Measurements from ENCODE around the gene KRT38.
A peak's percentile ranks its signal among the peaks of the same experiment; 100 is the strongest.
"Not testable (repeated sequence)": the region's sequence is repeated elsewhere in the genome, so short reads cannot be mapped to it uniquely, and the experiment has no call there.

KRT38 gene

GRCh38 chr17:41395044-41395443, 45.7 kb downstream of the KRT38 start:
- not testable (repeated sequence) for DNase-seq (ENCODE audit: low spot score)

DNA sequence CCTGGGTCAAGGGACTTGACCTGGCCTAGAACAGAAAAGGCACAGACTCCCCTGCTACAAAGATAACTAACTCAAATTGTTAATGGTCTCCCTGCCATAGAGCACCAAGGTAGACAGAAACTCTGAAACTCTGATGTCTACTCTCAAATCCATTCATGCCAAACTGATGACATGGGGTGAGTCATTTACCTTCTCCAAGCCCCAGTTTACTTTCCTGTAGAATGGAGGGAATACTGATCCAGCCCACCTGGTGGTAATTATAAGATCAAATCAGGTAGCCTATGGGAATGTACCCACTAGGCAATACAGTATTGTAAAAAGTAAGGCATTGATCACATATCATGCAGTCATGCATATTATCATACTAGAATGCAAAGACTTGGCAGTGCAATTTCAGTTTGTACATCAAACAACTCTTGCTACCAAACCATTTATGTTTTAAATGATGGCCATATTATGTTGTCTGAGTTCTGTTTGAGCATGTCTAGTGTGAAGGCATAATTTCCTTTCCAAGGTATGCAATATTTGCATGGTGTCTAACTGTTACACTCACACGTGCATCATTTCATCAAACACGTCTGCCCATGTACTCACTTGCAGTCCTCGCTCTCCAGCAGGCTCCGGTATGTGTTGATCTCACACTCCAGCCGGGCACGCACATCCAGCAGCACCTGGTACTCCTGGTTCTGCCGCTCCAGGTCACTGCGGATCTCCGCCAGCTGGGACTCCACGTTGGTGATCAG, 46.4 kb downstream of the KRT38 start:
- DNase-seq (ENCODE audit: low spot score) = no peak

DNA sequence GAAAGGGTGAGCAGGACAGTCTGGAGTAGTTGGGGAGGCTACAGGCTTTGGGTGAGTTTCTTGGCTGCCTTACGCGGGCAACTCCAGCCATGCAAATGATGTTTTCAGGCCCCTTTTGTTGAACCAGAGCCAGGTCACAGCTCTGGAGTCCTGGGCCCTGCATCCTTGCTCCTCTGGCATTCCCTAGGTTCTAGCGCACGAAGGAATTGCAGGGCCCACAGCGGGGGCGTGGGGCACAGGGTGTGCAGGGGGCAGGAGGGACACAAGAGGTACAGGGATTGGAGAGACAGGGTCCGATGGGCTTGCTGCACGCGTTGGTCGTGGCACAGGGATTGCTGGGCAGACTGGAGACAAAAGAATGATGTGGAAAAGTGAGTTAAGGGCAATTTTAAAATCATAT, 47.0 kb downstream of the KRT38 start:
- DNase-seq (ENCODE audit: low spot score) = no peak

DNA sequence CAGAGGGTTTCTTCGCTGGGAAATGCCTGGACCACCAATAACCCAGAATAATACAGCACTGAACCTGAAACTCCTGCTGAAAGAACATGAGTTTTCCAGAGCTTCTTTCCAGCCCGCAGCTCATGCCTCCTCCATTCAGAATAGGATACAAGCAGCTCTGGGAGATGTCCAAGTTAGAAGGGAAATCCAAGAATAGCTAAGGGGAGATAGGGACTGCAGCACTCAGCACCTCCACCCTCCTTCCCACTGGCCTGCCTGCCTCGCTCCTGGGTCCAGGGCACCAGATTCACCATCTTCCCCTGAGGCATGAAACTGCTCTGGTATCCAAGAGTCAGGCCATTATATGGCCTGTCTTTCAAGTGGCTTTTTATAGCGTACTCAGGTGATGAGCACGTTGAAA, 47.5 kb downstream of the KRT38 start:
- no peak for DNase-seq (ENCODE audit: low spot score)

- DNase-seq (ENCODE audit: low spot score) = peak; percentile 49
Measured at GRCh38 chr17:41392278-41392677, 48.5 kb downstream of the KRT38 start.

- no peak for DNase-seq (ENCODE audit: low spot score)
Measured at GRCh38 chr17:41391535-41391934, 49.2 kb downstream of the KRT38 start.

- DNase-seq (ENCODE audit: low spot score) = no peak
Measured at GRCh38 chr17:41390411-41390938, 50.3 kb downstream of the KRT38 start.

DNA sequence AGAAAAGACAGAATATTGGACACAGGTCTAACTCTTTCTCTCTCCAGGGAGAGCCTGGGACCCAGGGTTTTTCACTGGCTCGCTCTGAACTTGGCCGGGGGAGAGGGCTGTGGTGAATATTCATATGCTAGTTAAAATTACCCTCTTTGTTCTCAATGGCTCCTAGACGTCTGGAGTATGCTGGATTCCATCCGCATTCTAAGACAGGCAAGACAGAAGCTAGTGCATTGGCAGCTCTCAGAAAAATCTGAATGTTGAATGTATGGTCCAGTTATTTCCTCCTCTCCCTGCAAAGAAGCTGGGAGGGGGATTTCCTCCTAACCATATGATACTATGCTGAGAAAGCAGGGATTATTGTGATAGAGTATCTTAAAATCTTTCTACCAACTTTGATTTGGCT, 53.1 kb downstream of the KRT38 start:
- no peak for DNase-seq (ENCODE audit: low spot score)

DNA sequence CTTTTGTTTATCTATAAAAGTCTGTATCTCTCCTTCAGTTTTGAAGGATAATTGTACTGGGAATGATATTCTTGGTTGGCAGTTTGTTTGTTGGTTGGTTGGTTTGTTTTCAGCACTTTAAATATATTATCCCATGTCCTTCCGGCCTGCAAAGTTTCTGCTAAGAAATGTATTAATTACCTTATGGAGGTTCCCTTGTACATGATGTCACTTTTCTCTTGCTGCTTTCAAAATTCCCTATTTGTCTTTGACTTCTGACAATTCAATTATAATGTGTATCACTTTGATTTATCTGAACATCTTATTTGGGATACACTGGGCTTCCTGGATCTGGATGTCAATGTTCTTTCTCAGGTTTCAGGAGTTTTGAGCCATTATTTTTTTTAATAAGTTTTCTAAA, 54.6 kb downstream of the KRT38 start:
- DNase-seq (ENCODE audit: low spot score) = no peak

All from AG20443 (cell line).